A549 (cell line): Measurements from ENCODE around the gene MBNL1. TPM values are rescaled to one million over a fixed set of nuclear protein-coding genes. Genes with fewer than 3 reads are reported as not detected.
A peak's percentile ranks its signal among the peaks of the same experiment; 100 is the strongest.

Experiments
- ATAC-seq, 2 experiments: fragments of 200-7000 bp in 1 of 2; fragments of >200 bp in 1 of 2; cut with Nextera tagmentation in 1 of 2; cut with Tn5 transposase in 1 of 2; 3 replicates each; pipeline versions ENCODE4 v1.8.0 to v1.9.1; 2018 to 2020; ENCODE audit warnings: mild to moderate bottlenecking in 1 of 2, moderate library complexity in 1 of 2
- CTCF ChIA-PET: fragments of 300-600 bp; sonication (Branson Sonifier 250); formaldehyde crosslinking; extraction: SDS; loops from one replicate; lab custom pipeline; 2021; ENCODE audit warnings: antibody characterized with exemption, inconsistent platforms; lab: Yijun Ruan, JAX
- POLR2A ChIA-PET: fragments of 350-600 bp; formaldehyde crosslinking; extraction: SDS; loops from one replicate; lab custom pipeline; 2021; ENCODE audit warnings: antibody characterized with exemption, inconsistent platforms; lab: Yijun Ruan, JAX
- DNase-seq, 2 experiments: peaks; one replicate each; pipeline versions ENCODE4 v3.0.0 to v3.0.0-alpha.2; 2011 to 2016; ENCODE audit warnings: low read depth in 1 of 2, low spot score in 1 of 2
- FAIRE-seq: peaks from 2 replicates; lab custom pipeline; 2011; peaks lifted over from hg19 to GRCh38; lab: Jason Lieb, UNC
- H3K27ac ChIP-seq, 2 experiments: fragments of >200 bp; sonication (Bioruptor Twin); formaldehyde crosslinking; 3 replicates each; pipeline ENCODE4 v1.5.1; 2016 to 2017
- H3K4me1 ChIP-seq: fragments of >200 bp; sonication (Bioruptor Twin); formaldehyde crosslinking; 3 replicates; pipeline ENCODE4 v1.6.1; 2016
- H3K4me2 ChIP-seq: fragments of >200 bp; sonication (Bioruptor Twin); formaldehyde crosslinking; 3 replicates; pipeline ENCODE4 v1.6.1; 2016
- H3K4me3 ChIP-seq: fragments of >200 bp; sonication (Bioruptor Twin); formaldehyde crosslinking; 3 replicates; pipeline ENCODE4 v1.5.1; 2016
- H3K9me3 ChIP-seq: fragments of >200 bp; sonication (Bioruptor Twin); formaldehyde crosslinking; 3 replicates; pipeline ENCODE4 v1.6.1; 2016
- CHD4 ChIP-seq: fragments of 200-600 bp; sonication (generic); IDR thresholded peaks from 2 replicates; pipeline ENCODE4 v1.6.1; 2016; ENCODE audit warnings: antibody characterized with exemption, mild to moderate bottlenecking, borderline replicate concordance
- E2F6 ChIP-seq: IDR thresholded peaks from 2 replicates; pipeline ENCODE4 v1.6.1; 2012; ENCODE audit warnings: low read depth, borderline replicate concordance
- EHF ChIP-seq: fragments of 250-450 bp; sonication (Bioruptor Pico); IDR thresholded peaks from 2 replicates; pipeline ENCODE4 v1.5.0; 2020; ENCODE audit warnings: mild to moderate bottlenecking
- FOSL2 ChIP-seq, 2 experiments: fragments of 450-650 bp in 1 of 2; fragments of >200 bp in 1 of 2; sonication (Bioruptor Twin) in 1 of 2; formaldehyde crosslinking; IDR thresholded peaks; 2 replicates each; pipeline versions ENCODE4 v1.5.0 to v1.6.1; 2016 to 2020; ENCODE audit warnings: mild to moderate bottlenecking in 1 of 2, moderate library complexity in 1 of 2
- HDAC2 ChIP-seq: fragments of 200-600 bp; sonication (generic); IDR thresholded peaks from 2 replicates; pipeline ENCODE4 v1.6.1; 2016
- HEYL ChIP-seq: fragments of 250-450 bp; sonication (Bioruptor Pico); IDR thresholded peaks from 2 replicates; pipeline ENCODE4 v1.8.0; 2021; ENCODE audit warnings: mild to moderate bottlenecking, moderate library complexity
- HOXB5 ChIP-seq: fragments of 250-450 bp; sonication (Bioruptor Pico); IDR thresholded peaks from 2 replicates; pipeline ENCODE4 v1.5.0; 2020; ENCODE audit warnings: mild to moderate bottlenecking, moderate library complexity
- JUN ChIP-seq, 2 experiments: fragments of >200 bp; sonication (Bioruptor Twin); formaldehyde crosslinking; IDR thresholded peaks; 2 replicates in 1 of 2; 3 replicates in 1 of 2; pipeline ENCODE4 v1.6.1; 2016 to 2017
- JUNB ChIP-seq: fragments of >200 bp; sonication (Bioruptor Twin); formaldehyde crosslinking; IDR thresholded peaks from 2 replicates; pipeline ENCODE4 v1.6.1; 2016
- MAX ChIP-seq: IDR thresholded peaks from 2 replicates; pipeline ENCODE4 v1.6.1; 2012
- NFE2L2 ChIP-seq: fragments of 150-350 bp; conservative IDR thresholded peaks from 2 replicates; pipeline ENCODE4 v1.6.1; 2014; ENCODE audit warnings: low read length
- NPAS2 ChIP-seq: fragments of 250-450 bp; sonication (Bioruptor Pico); IDR thresholded peaks from 2 replicates; pipeline ENCODE4 v1.8.0; 2022; ENCODE audit warnings: mild to moderate bottlenecking, moderate library complexity, borderline replicate concordance
- POLR2A ChIP-seq: IDR thresholded peaks from 2 replicates; pipeline ENCODE4 v1.6.1; 2012; ENCODE audit warnings: mild to moderate bottlenecking, low read length
- RAD21 ChIP-seq, 2 experiments: fragments of >200 bp in 1 of 2; sonication (Bioruptor Twin) in 1 of 2; formaldehyde crosslinking in 1 of 2; IDR thresholded peaks in 1 of 2; conservative IDR thresholded peaks in 1 of 2; 2 replicates in 1 of 2; 3 replicates in 1 of 2; pipeline ENCODE4 v1.6.1; 2012 to 2018; ENCODE audit warnings: inconsistent platforms in 1 of 2
- RCOR1 ChIP-seq: fragments of 150-350 bp; IDR thresholded peaks from 2 replicates; pipeline ENCODE4 v1.6.1; 2014; ENCODE audit warnings: antibody characterized with exemption, low read length, low read depth
- REST ChIP-seq: fragments of 200-600 bp; sonication (generic); IDR thresholded peaks from 2 replicates; pipeline ENCODE4 v1.6.1; 2016; ENCODE audit warnings: antibody characterized with exemption, mild to moderate bottlenecking, moderate library complexity
- RNF2 ChIP-seq: fragments of 200-600 bp; sonication (generic); IDR thresholded peaks from 2 replicates; pipeline ENCODE4 v1.6.1; 2016; ENCODE audit warnings: low read depth, mild to moderate bottlenecking, antibody characterized with exemption, moderate library complexity, borderline replicate concordance
- SMC3 ChIP-seq: fragments of >200 bp; sonication (Bioruptor Twin); formaldehyde crosslinking; IDR thresholded peaks from 3 replicates; pipeline ENCODE4 v1.6.1; 2018; ENCODE audit warnings: inconsistent platforms
- SREBF2 ChIP-seq: fragments of 450-650 bp; IDR thresholded peaks from 2 replicates; pipeline ENCODE4 v1.6.1; 2014; ENCODE audit warnings: mild to moderate bottlenecking, moderate library complexity
- TP53 ChIP-seq: fragments of 250-450 bp; sonication (Bioruptor Pico); IDR thresholded peaks from 2 replicates; pipeline ENCODE4 v1.5.0; 2021; ENCODE audit warnings: mild to moderate bottlenecking, moderate library complexity
- ZNF302 ChIP-seq: fragments of 250-450 bp; sonication (Bioruptor Pico); IDR thresholded peaks from 2 replicates; pipeline ENCODE4 v1.9.0; 2021; ENCODE audit warnings: inconsistent platforms, mild to moderate bottlenecking, moderate library complexity
- ZSCAN20 ChIP-seq: fragments of 250-450 bp; sonication (Bioruptor Pico); IDR thresholded peaks from 2 replicates; pipeline ENCODE4 v1.8.0; 2022; ENCODE audit warnings: mild to moderate bottlenecking, moderate library complexity
- WGBS: methylation state at CpG from one replicate; pipeline ENCODE4 v1.1.6; 2017; ENCODE audit errors: missing lambda C conversion rate; 5-methylcytosine and 5-hydroxymethylcytosine counted together
- polyA plus RNA-seq, 4 experiments: library from polyadenylated mRNA; depleted of rRNA in 3 of 4; stranded (reverse); fragments of >200 nt; fragmentation: RNase III in 1 of 4; extraction: RNeasy Plus Mini Kit Qiagen cat#74134 plus additional on column Dnase treatment in 1 of 4; gene quantifications; 2 replicates in 3 of 4; 3 replicates in 1 of 4; pipeline ENCODE4 v1.2.3, GENCODE V29; 2011 to 2017

MBNL1 gene
- polyA plus RNA-seq, 2 of the 4 experiments (the other 2 are of a cell fraction): 60.5 to 92.5 TPM

- Histone ChIP-seq H3K4me2 (no peak overlapping the region), H3K9me3 (no peaks in the 10 kb centered on the region), H3K4me3 (no peak overlapping the region), H3K27ac (no peak overlapping the region), H3K4me1 (peaks cover 4% of the 10 kb centered on the region; the same call in 2 of the 3 replicates)
- no peak for TF ChIP-seq RAD21 (conservative IDR thresholded peaks at IDR 0.05 in 1 of 2, IDR thresholded peaks at IDR 0.05 in 1 of 2)
- TF ChIP-seq HOXB5 (CRISPR knock-in tag): no peak
- no peak for TF ChIP-seq SMC3
- no peak for TF ChIP-seq TP53 (CRISPR knock-in tag)
- TF ChIP-seq REST: no peak
- TF ChIP-seq JUN (IDR thresholded peaks at IDR 0.05): no peak
- TF ChIP-seq NPAS2: no peak
- no peak for TF ChIP-seq ZNF302 (CRISPR knock-in tag)
- TF ChIP-seq JUNB: no peak
- TF ChIP-seq NFE2L2: no peak
- no peak for TF ChIP-seq HEYL
- no peak for TF ChIP-seq SREBF2
- DNase-seq (no peak), ATAC-seq (no peak), FAIRE-seq (peak; percentile 56)
- CTCF ChIA-PET: no interaction called here
- WGBS: 77% methylated on average over 2 of the region's 2 CpGs
- POLR2A ChIA-PET: no interaction called here
Measured at GRCh38 chr3:152241142-152242017, 27.3 kb upstream of the MBNL1 start.

GRCh38 chr3:152243301-152243711, 25.4 kb upstream of the MBNL1 start:
- 94% methylated on average over 1 of the region's 1 CpG for WGBS
- Histone ChIP-seq H3K9me3 (no peaks in the 10 kb centered on the region), H3K4me2 (no peak overlapping the region), H3K4me3 (no peak overlapping the region), H3K4me1 (no peaks in the 10 kb centered on the region; the same call in 2 of the 3 replicates), H3K27ac (0 out of 6 replicates have a peak overlapping the region, but pooled peaks of 1 of the 2 experiments have one; percentile 29)
- DNase-seq (no peak), ATAC-seq (no peak), FAIRE-seq (no peak)
- CTCF ChIA-PET: interaction anchor here (1.0 kb wide), 1 partner anchor 66 kb away, joined by 4 read pairs; no protein-coding TSS in a partner anchor
- POLR2A ChIA-PET: interaction anchor here (1.0 kb wide), 1 partner anchor 26 kb away, joined by 3 read pairs; the partner anchor contains the start of gene MBNL1
- TF ChIP-seq FOSL2 (IDR thresholded peaks at IDR 0.05): no peak
- TF ChIP-seq FOSL2 (CRISPR knock-in tag; IDR thresholded peaks at IDR 0.05): no peak
- TF ChIP-seq HDAC2: no peak
- no peak for TF ChIP-seq REST
- TF ChIP-seq CHD4: no peak
- TF ChIP-seq EHF (CRISPR knock-in tag): no peak
- no peak for TF ChIP-seq ZSCAN20 (CRISPR knock-in tag)
- no peak for TF ChIP-seq JUNB
- TF ChIP-seq MAX: no peak
- no peak for TF ChIP-seq E2F6
- no peak for TF ChIP-seq RCOR1
- no peak for TF ChIP-seq SMC3
- no peak for TF ChIP-seq POLR2A
- TF ChIP-seq RNF2: no peak
- no peak for TF ChIP-seq HEYL
